ENCODE data around the gene MAP7.
"Not testable (repeated sequence)": the region's sequence is repeated elsewhere in the genome, so short reads cannot be mapped to it uniquely, and the experiment has no call there.

MAP7 gene

GRCh38 chr6:136435101-136435500, 115.1 kb downstream of the MAP7 start:
- no peak overlapping the region for H3K23ac ChIP-seq (ENCODE audit: low read length)
- H3K27me3 ChIP-seq (ENCODE audit: insufficient read depth, low read length, poor library complexity) = no peaks in the 10 kb centered on the region
- no peak overlapping the region for H3K56ac ChIP-seq (ENCODE audit: low read length)
- H3K9ac ChIP-seq (ENCODE audit: low read length) = no peak overlapping the region
- WGBS (ENCODE audit: extremely low coverage, insufficient coverage, low lambda C conversion rate) = no CpG with 5 or more reads among the region's 2 CpGs
- no peaks in the 10 kb centered on the region for H3K4me1 ChIP-seq (ENCODE audit: control insufficient read depth, low read depth, low read length)
- no peak overlapping the region for H3K4me3 ChIP-seq (ENCODE audit: low read length)
- no peak overlapping the region for H3K18ac ChIP-seq (ENCODE audit: low read length)
- no peak overlapping the region for H3K4me2 ChIP-seq (ENCODE audit: low read length)
- no peak overlapping the region for H2BK5ac ChIP-seq (ENCODE audit: low read length)
- no peak overlapping the region for H4K8ac ChIP-seq (ENCODE audit: low read depth, low read length)
- H2BK15ac ChIP-seq (replicated peaks; ENCODE audit: low read depth) = no peak overlapping the region
- no peak overlapping the region for H2AK5ac ChIP-seq (ENCODE audit: low read length)
- no peak overlapping the region for H3K27ac ChIP-seq (ENCODE audit: low read depth, low read length)
- H3K79me1 ChIP-seq (ENCODE audit: low read length) = peaks cover 9% of the 10 kb centered on the region
- peaks cover 2% of the 10 kb centered on the region for H3K79me2 ChIP-seq (ENCODE audit: control insufficient read depth, insufficient read depth, low read length)
- H4K5ac ChIP-seq (ENCODE audit: low read length) = no peak overlapping the region
- no peaks in the 10 kb centered on the region for H3K36me3 ChIP-seq (ENCODE audit: control insufficient read depth, insufficient read depth, low read length)
- H3K4ac ChIP-seq (ENCODE audit: low read depth, low read length) = no peak overlapping the region
- no peak for DNase-seq
- no peak overlapping the region for H2BK120ac ChIP-seq (ENCODE audit: low read depth, low read length)

DNA sequence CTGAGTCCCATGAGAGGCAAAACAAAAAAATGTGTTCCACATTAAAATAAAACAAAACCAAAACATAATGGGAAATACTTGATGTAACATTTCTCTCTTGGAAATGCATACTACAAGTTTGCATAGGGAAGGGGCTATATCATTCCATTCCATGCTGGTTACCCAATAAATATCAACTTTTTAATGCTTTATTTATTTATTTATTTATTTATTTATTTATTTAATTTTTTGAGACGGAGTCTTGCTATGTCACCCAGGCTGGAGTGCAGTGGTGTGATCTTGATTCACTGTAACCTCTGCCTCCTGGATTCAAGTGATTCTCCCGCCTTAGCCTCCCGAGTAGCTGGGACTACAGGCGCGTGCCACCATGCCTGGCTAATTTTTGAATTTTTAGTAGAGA, 118.9 kb downstream of the MAP7 start:
- H3K27me3 ChIP-seq (ENCODE audit: insufficient read depth, low read length, poor library complexity); H4K8ac ChIP-seq (ENCODE audit: low read depth, low read length); H3K4ac ChIP-seq (ENCODE audit: low read depth, low read length); H2BK120ac ChIP-seq (ENCODE audit: low read depth, low read length); H3K23ac ChIP-seq (ENCODE audit: low read length); H3K18ac ChIP-seq (ENCODE audit: low read length); H3K79me1 ChIP-seq (ENCODE audit: low read length); H3K36me3 ChIP-seq (ENCODE audit: control insufficient read depth, insufficient read depth, low read length); H2BK5ac ChIP-seq (ENCODE audit: low read length); H3K4me2 ChIP-seq (ENCODE audit: low read length); H4K5ac ChIP-seq (ENCODE audit: low read length); H2BK15ac ChIP-seq (replicated peaks; ENCODE audit: low read depth); H2AK5ac ChIP-seq (ENCODE audit: low read length); H3K9ac ChIP-seq (ENCODE audit: low read length); H3K79me2 ChIP-seq (ENCODE audit: control insufficient read depth, insufficient read depth, low read length); H3K4me3 ChIP-seq (ENCODE audit: low read length); DNase-seq; H3K27ac ChIP-seq (ENCODE audit: low read depth, low read length); H3K56ac ChIP-seq (ENCODE audit: low read length); H3K4me1 ChIP-seq (ENCODE audit: control insufficient read depth, low read depth, low read length): not testable (repeated sequence)
- no CpG with 5 or more reads among the region's 5 CpGs for WGBS (ENCODE audit: extremely low coverage, insufficient coverage, low lambda C conversion rate)

DNA sequence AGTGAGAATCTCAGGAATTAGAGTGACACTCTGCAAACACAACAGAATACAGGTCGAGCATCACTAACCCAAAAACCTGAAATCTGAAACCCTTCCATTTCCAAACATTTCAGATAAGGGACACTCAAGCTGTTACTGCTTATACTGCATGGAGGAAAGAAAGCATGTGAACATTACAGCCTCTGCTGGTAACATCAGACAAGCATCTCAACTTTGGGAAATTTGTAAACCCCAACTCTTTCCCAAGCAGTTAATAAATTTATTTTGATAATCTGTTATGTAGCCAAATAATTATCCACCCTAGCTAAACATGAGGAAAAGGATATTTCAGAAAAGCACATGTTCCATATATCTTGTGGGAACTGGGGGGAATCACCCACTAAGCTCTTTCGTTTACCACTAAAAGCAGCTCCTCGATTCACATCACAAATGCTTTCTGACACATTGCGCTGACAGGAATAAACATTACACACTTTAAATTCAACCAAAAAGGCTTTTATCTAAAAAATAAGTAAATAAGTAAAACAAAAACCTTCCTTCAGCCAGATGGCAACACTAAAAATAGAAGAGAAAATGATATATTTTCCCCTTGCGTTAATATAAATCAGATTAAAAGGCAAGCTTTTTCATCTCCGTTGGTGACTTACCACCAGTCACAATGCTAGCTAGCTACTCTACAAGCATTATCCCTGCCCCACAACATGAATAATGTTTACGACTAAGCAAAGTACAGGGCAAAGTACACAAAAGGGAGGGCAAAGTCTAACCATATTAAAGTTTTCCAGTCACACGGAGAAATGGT, 120.8 kb downstream of the MAP7 start:
- no peak overlapping the region for H2BK15ac ChIP-seq (replicated peaks; ENCODE audit: low read depth)
- no peaks in the 10 kb centered on the region for H3K79me2 ChIP-seq (ENCODE audit: control insufficient read depth, insufficient read depth, low read length)
- H2BK5ac ChIP-seq (ENCODE audit: low read length) = no peak overlapping the region
- no peaks in the 10 kb centered on the region for H3K36me3 ChIP-seq (ENCODE audit: control insufficient read depth, insufficient read depth, low read length)
- H4K8ac ChIP-seq (ENCODE audit: low read depth, low read length) = no peak overlapping the region
- H3K23ac ChIP-seq (ENCODE audit: low read length) = no peak overlapping the region
- H3K56ac ChIP-seq (ENCODE audit: low read length) = no peak overlapping the region
- no peaks in the 10 kb centered on the region for H3K4me1 ChIP-seq (ENCODE audit: control insufficient read depth, low read depth, low read length)
- no peak overlapping the region for H2BK120ac ChIP-seq (ENCODE audit: low read depth, low read length)
- no peak overlapping the region for H3K9ac ChIP-seq (ENCODE audit: low read length)
- H3K4me3 ChIP-seq (ENCODE audit: low read length) = no peak overlapping the region
- H3K27ac ChIP-seq (ENCODE audit: low read depth, low read length) = no peak overlapping the region
- no peak overlapping the region for H2AK5ac ChIP-seq (ENCODE audit: low read length)
- H4K5ac ChIP-seq (ENCODE audit: low read length) = no peak overlapping the region
- WGBS (ENCODE audit: extremely low coverage, insufficient coverage, low lambda C conversion rate) = no CpG with 5 or more reads among the region's 8 CpGs
- no peak overlapping the region for H3K4ac ChIP-seq (ENCODE audit: low read depth, low read length)
- H3K79me1 ChIP-seq (ENCODE audit: low read length) = peaks cover 5% of the 10 kb centered on the region
- no peak for DNase-seq
- H3K4me2 ChIP-seq (ENCODE audit: low read length) = no peak overlapping the region
- H3K18ac ChIP-seq (ENCODE audit: low read length) = no peak overlapping the region
- no peaks in the 10 kb centered on the region for H3K27me3 ChIP-seq (ENCODE audit: insufficient read depth, low read length, poor library complexity)

DNA sequence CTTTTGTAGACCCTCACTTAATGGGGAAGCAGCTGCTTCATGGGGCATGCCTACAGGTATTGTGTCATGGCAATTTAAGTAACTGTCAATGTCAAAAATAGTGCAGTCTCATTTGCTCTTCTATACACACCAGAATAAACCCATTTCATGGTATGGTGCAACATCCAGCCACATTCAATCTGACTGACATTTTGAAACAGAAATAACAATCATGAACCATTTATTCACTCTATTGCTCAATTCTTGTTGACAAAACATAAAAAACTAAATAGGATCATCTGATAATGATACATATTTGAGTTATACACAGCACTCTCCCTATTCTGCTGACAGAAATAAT, 122.9 kb downstream of the MAP7 start:
- H3K79me1 ChIP-seq (ENCODE audit: low read length) = peaks cover 4% of the 10 kb centered on the region
- no peak overlapping the region for H2AK5ac ChIP-seq (ENCODE audit: low read length)
- H3K4me3 ChIP-seq (ENCODE audit: low read length) = no peak overlapping the region
- H2BK120ac ChIP-seq (ENCODE audit: low read depth, low read length) = no peak overlapping the region
- no peak overlapping the region for H3K27ac ChIP-seq (ENCODE audit: low read depth, low read length)
- H2BK5ac ChIP-seq (ENCODE audit: low read length) = no peak overlapping the region
- H3K4ac ChIP-seq (ENCODE audit: low read depth, low read length) = no peak overlapping the region
- no peak overlapping the region for H4K8ac ChIP-seq (ENCODE audit: low read depth, low read length)
- H3K79me2 ChIP-seq (ENCODE audit: control insufficient read depth, insufficient read depth, low read length) = no peaks in the 10 kb centered on the region
- H3K18ac ChIP-seq (ENCODE audit: low read length) = no peak overlapping the region
- no peaks in the 10 kb centered on the region for H3K36me3 ChIP-seq (ENCODE audit: control insufficient read depth, insufficient read depth, low read length)
- DNase-seq = no peak
- H3K56ac ChIP-seq (ENCODE audit: low read length) = no peak overlapping the region
- no peaks in the 10 kb centered on the region for H3K4me1 ChIP-seq (ENCODE audit: control insufficient read depth, low read depth, low read length)
- no peak overlapping the region for H3K9ac ChIP-seq (ENCODE audit: low read length)
- H4K5ac ChIP-seq (ENCODE audit: low read length) = no peak overlapping the region
- no peaks in the 10 kb centered on the region for H3K27me3 ChIP-seq (ENCODE audit: insufficient read depth, low read length, poor library complexity)
- H3K23ac ChIP-seq (ENCODE audit: low read length) = no peak overlapping the region
- no peak overlapping the region for H3K4me2 ChIP-seq (ENCODE audit: low read length)
- H2BK15ac ChIP-seq (replicated peaks; ENCODE audit: low read depth) = no peak overlapping the region

- Histone ChIP-seq H3K4ac (ENCODE audit: low read depth, low read length) (no peak overlapping the region), H3K27me3 (ENCODE audit: insufficient read depth, low read length, poor library complexity) (no peaks in the 10 kb centered on the region), H2AK5ac (ENCODE audit: low read length) (no peak overlapping the region), H2BK15ac (replicated peaks; ENCODE audit: low read depth) (no peak overlapping the region), H3K36me3 (ENCODE audit: control insufficient read depth, insufficient read depth, low read length) (no peaks in the 10 kb centered on the region), H2BK5ac (ENCODE audit: low read length) (no peak overlapping the region), H3K23ac (ENCODE audit: low read length) (no peak overlapping the region), H3K79me1 (ENCODE audit: low read length) (peaks cover 4% of the 10 kb centered on the region), H3K79me2 (ENCODE audit: control insufficient read depth, insufficient read depth, low read length) (no peaks in the 10 kb centered on the region), H4K5ac (ENCODE audit: low read length) (no peak overlapping the region), H3K4me2 (ENCODE audit: low read length) (no peak overlapping the region), H3K56ac (ENCODE audit: low read length) (no peak overlapping the region), H3K18ac (ENCODE audit: low read length) (no peak overlapping the region), H4K8ac (ENCODE audit: low read depth, low read length) (no peak overlapping the region), H3K9ac (ENCODE audit: low read length) (no peak overlapping the region), H2BK120ac (ENCODE audit: low read depth, low read length) (no peak overlapping the region), H3K4me1 (ENCODE audit: control insufficient read depth, low read depth, low read length) (no peaks in the 10 kb centered on the region), H3K27ac (ENCODE audit: low read depth, low read length) (no peak overlapping the region), H3K4me3 (ENCODE audit: low read length) (no peak overlapping the region)
- WGBS (ENCODE audit: extremely low coverage, insufficient coverage, low lambda C conversion rate) = no CpG with 5 or more reads among the region's 7 CpGs
- DNase-seq = no peak
Measured at GRCh38 chr6:136426627-136427377, 123.4 kb downstream of the MAP7 start.

Data from mesendoderm (in vitro differentiated cells).